Chondrocyte (in vitro differentiated cells): ENCODE measurements around the gene WDR76. TPM values are rescaled to one million over a fixed set of nuclear protein-coding genes. Genes with fewer than 3 reads are reported as not detected.

Experiments
- DNase-seq: peaks from one replicate; pipeline ENCODE4 v3.0.0; 2021; ENCODE audit warnings: mixed read lengths, low spot score
- H3K27ac Mint-ChIP-seq: one replicate; pipeline ENCODE4 v1.8.0; 2021; ENCODE audit warnings: mild to moderate bottlenecking, moderate library complexity, mixed read lengths; ENCODE audit not compliant: unreplicated experiment
- H3K27me3 Mint-ChIP-seq: 2 replicates; pipeline ENCODE4 v1.8.0; 2021; ENCODE audit warnings: low read depth, mixed read lengths
- H3K36me3 Mint-ChIP-seq: 2 replicates; pipeline ENCODE4 v1.8.0; 2021; ENCODE audit warnings: low read depth, mixed read lengths
- H3K4me1 Mint-ChIP-seq: 2 replicates; pipeline ENCODE4 v1.8.0; 2021; ENCODE audit warnings: low read depth, mild to moderate bottlenecking, mixed read lengths
- H3K4me3 Mint-ChIP-seq: one replicate; pipeline ENCODE4 v1.8.0; 2021; ENCODE audit warnings: mild to moderate bottlenecking, moderate library complexity, mixed read lengths; ENCODE audit not compliant: unreplicated experiment
- H3K9me3 Mint-ChIP-seq: 2 replicates; pipeline ENCODE4 v1.8.0; 2021; ENCODE audit warnings: low read depth, mixed read lengths
- CTCF ChIP-seq: fragments of 200-600 bp; sonication (generic); IDR thresholded peaks from 2 replicates; pipeline ENCODE4 v1.5.0; 2021; ENCODE audit warnings: antibody characterized with exemption, mild to moderate bottlenecking, moderate library complexity
- total RNA-seq: library from RNA; stranded (reverse); gene quantifications from 3 replicates; pipeline ENCODE4 v1.2.1, GENCODE V29; 2021

Gene WDR76
- total RNA-seq, 1 donor from 2014 or later, result 6.1 TPM

GRCh38 chr15:43881944-43882343, 55.1 kb downstream of the WDR76 start:
- Mint-ChIP-seq H3K4me3 (no peak overlapping the region), H3K4me1 (no peaks in the 10 kb centered on the region), H3K9me3 (no peaks in the 10 kb centered on the region), H3K36me3 (no peaks in the 10 kb centered on the region), H3K27ac (no peak overlapping the region), H3K27me3 (no peaks in the 10 kb centered on the region)
- TF ChIP-seq CTCF, result peak; percentile 64
- DNase-seq, result no peak

- no peaks in the 10 kb centered on the region for H3K36me3 Mint-ChIP-seq
Measured at GRCh38 chr15:43883571-43883970, 56.8 kb downstream of the WDR76 start.

GRCh38 chr15:43886558-43886957, 59.8 kb downstream of the WDR76 start:
- Mint-ChIP-seq H3K36me3 (no peaks in the 10 kb centered on the region), H3K4me1 (no peaks in the 10 kb centered on the region), H3K27ac (no peak overlapping the region), H3K27me3 (no peaks in the 10 kb centered on the region), H3K4me3 (no peak overlapping the region), H3K9me3 (no peaks in the 10 kb centered on the region)
- no peak for DNase-seq
- TF ChIP-seq CTCF, result no peak

More at GRCh38 chr15:43883571-43883970, 56.8 kb downstream of the WDR76 start:
- no peaks in the 10 kb centered on the region for H3K9me3 Mint-ChIP-seq
- H3K27me3 Mint-ChIP-seq, result no peaks in the 10 kb centered on the region
- no peak for DNase-seq
- TF ChIP-seq CTCF, result no peak
- H3K4me1 Mint-ChIP-seq, result no peaks in the 10 kb centered on the region
- no peak overlapping the region for H3K27ac Mint-ChIP-seq
- no peak overlapping the region for H3K4me3 Mint-ChIP-seq

GRCh38 chr15:43887901-43888300, 61.1 kb downstream of the WDR76 start:
- Mint-ChIP-seq H3K4me1 (no peaks in the 10 kb centered on the region), H3K36me3 (no peaks in the 10 kb centered on the region), H3K9me3 (no peaks in the 10 kb centered on the region), H3K27ac (no peak overlapping the region), H3K27me3 (no peaks in the 10 kb centered on the region), H3K4me3 (no peak overlapping the region)
- no peak for DNase-seq
- TF ChIP-seq CTCF, result no peak

- H3K4me3 Mint-ChIP-seq, result no peak overlapping the region
- no peak for DNase-seq
- H3K36me3 Mint-ChIP-seq, result no peaks in the 10 kb centered on the region
- no peak overlapping the region for H3K27ac Mint-ChIP-seq
- peaks cover 9% of the 10 kb centered on the region for H3K4me1 Mint-ChIP-seq
- no peaks in the 10 kb centered on the region for H3K27me3 Mint-ChIP-seq
- TF ChIP-seq CTCF, result no peak
- no peaks in the 10 kb centered on the region for H3K9me3 Mint-ChIP-seq
Measured at GRCh38 chr15:43889042-43889441, 62.2 kb downstream of the WDR76 start.
